GM19455 (cell line): ENCODE results near the gene GAB1.

ENCODE experiments used
- ATAC-seq: cut with Tn5 transposase; IDR thresholded peaks from one replicate; pipeline ENCODE4 v1.9.1; 2021; ENCODE audit not compliant: unreplicated experiment

GAB1 gene

DNA sequence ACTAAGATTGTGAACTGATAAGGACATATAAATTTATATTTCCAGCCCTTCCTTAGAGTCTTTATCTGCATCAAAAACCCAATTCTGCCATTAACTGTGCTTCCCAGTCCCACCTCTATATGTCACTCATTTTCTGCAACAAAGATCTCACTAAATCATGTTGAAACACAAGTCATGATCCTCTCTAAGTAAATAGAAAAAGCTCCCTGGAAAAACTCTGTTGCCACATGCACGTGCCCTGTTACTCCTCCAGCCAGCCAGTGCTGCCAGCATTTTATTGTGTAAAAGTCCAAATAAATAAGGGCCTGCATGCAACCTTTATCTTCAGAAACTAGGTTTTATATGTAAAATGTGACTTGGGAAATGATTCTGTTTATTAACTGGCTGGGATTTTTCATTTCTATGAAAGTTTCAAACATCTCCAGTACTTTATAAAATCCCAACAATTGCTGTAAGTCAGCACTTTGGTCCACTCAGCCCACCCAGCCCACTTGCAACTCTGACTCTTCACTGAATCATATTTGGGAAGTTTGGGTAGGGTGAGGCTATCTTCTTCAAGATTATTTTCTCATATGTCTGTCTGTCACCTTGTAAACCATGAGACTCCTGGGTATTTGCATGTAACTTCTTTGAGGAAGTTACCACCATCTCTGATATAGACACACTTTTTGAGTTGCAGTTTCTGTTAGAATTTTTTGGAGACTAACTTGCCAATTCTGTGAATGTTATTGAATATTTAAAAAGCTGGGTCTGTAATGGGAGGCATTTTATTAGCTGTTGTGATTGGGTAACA, 136.9 kb downstream of the GAB1 start:
- no peak for ATAC-seq

DNA sequence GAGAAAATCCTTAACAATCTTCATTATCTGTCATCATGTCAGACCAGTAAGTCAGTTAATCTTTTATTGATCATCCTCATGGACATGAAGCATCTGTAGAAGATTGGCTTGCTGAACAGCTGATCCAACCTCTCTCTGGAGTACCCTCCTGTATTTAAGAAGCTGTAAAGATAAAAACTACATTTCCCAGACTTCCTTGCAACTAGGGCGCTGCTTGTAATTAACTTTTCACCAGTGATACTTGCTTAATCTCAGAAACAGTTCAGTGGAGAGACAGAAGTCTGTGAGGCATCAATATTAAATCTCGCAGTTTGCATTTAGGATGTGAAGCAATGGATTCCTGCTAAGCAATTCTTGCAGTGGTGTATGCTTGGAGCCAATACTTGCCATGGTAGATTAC, 140.8 kb downstream of the GAB1 start:
- no peak for ATAC-seq

DNA sequence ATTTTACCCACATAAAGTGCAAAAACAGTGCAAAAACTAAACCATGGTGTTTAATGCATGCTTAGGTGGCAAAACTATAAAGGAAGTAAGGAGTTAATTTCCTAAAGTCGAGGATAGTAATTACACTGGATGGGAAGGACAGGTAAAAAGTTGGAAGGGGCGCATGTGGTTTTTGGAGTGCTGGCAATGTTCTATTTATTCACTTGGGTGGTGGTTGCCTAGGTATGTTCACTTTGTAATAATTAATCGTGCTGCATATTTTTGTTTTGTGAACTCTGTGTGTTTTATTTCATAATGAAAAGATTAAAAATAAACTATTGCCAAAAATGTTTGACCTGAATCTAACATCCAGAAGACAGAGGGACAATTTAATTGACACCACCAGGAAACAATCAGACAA, 144.7 kb downstream of the GAB1 start:
- no peak for ATAC-seq

DNA sequence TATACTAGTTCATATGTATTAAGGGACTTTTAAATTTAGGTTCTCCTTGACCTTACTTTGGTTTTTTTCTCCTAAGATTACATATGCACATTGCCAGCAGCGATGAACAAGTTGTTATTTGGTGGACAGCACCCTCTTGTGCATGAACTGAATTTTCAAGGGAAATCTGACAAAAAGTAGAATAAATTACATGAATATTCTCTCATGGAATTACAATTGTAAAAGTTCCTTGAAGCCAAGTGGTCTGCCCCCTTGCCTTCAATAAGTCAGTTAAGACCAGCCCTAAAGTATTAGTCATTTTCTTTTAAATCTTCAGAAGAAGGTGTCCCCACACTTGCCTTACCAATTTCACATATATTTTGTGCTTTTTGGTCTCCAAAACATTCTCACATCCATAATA, 146.2 kb downstream of the GAB1 start:
- ATAC-seq, result no peak

DNA sequence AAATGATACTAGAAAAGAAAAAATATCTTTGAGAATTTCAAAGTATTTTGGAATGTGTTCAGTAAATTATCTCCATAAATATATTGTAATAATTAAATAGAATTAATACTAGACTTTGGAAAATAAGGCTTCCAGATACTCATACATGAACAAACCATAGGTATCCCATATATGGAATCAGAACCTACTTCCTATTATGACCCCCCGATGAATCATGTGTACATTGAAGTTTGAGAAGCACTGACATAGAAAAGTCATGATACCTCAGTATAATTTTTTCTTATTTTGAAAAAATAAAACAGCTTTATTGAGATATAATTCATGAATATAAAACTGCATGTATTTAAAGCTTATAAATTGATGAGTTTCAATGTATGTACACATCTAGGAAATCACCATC, 149.6 kb downstream of the GAB1 start:
- ATAC-seq, result no peak

DNA sequence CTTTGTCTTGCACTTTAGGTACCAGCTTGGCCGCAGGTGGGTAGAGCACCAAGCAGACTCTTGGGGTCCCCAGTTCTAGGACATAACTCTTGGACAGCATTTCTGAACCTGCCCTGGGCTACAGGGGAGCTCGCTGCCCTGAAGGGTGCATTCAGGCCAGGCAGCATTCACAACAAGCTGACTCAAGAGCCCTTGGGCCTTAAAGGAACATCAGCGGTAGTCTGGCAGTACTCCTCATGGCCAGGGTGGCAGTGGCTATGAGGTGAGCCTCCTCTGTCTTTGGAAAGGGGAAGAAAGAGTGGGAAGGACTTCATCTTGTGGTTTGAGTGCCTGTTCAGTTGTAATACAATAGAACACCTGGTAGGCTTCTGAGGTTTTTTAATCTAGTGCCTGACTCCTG, 152.0 kb downstream of the GAB1 start:
- no peak for ATAC-seq

DNA sequence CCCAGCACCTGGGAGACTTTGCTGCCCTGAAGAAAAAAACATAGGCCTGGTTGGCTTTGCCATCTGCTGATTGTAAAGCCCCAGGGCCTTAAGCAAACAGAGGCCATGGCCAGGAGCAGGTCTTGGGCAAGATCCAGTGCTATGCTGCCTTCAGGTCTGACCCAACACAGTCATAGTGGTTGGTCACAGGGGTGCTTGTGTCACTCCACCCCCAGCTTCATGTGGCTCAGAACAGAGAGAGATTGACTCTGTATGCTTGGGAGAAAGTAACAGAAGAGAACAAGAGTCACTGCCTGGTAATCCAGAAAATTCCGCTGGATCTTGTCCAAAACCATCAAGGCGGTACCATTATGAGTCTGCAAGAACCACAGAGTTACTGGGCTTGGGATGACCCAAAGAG, 152.4 kb downstream of the GAB1 start:
- no peak for ATAC-seq

DNA sequence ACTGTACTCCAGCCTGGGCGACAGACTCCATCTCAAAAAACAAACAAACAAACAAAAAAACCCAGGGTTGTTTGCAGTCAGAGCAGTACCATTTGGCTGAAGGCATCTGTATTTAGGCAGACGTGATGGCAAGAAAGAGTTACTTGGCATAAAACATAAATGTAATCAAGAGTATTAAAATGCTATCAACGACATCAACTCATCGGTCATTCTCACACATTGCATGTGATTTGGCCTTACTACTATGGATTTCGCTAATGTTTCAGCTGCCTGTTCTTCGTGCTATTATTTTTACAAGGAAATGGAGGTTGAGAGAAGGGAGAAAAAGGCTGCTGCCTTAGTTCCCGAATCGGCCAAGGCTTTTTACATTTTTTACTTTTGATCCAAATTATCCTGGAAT, 161.3 kb downstream of the GAB1 start:
- ATAC-seq, result no peak

DNA sequence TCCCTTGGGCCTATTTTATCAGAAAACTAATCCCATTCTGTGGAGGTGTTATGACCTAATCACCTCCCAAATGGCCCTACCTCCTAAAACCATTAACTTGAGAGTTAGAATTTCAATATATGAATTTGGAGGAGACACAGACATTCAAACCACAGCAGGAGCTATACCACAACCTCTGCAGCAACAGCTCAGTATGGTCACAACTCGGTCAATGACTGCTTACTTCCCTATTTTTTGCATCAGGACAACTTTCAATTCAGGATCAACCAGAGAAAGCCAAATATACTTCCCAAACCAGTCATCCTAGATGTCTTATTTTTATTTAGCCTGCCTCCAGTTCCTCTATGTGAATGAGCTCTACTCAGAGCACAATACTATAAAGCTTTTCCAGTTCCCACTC, 165.6 kb downstream of the GAB1 start:
- no peak for ATAC-seq

DNA sequence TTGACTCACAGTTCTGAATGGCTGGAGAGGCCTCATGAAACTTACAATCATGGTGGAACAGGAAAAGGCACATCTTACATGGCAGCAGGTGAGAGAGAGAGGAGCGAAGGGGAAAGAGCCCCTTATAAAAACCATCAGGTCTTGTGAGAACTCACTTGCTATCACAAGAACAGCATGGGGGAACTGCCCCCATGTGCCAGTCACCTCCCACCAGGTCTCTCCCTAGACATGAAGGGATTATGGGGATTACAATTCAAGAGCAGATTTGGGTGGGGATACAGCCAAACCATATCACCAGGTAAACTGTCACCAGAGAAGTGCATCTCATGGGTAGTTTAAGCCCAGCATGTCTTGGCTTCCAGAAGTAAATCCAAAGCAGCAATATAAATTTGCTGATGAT, 169.4 kb downstream of the GAB1 start:
- no peak for ATAC-seq

DNA sequence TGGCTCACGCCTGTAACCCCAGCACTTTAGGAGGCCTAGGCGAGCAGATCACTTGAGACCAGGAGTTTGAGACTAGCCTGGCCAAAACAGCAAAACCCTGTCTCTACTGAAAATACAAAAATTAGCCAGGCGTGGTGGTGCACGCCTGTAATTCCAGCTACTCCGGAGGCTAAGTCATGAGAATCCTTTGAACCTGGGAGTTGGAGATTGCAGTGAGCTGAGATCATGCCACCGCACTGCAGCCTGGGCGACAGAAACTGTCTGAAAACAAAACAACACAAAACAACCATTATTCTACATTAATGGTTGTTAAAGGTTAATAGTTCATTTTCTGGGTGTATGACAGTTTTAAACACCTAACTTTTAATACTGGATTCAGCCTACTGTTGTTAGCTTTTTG, 175.2 kb downstream of the GAB1 start:
- no peak for ATAC-seq

DNA sequence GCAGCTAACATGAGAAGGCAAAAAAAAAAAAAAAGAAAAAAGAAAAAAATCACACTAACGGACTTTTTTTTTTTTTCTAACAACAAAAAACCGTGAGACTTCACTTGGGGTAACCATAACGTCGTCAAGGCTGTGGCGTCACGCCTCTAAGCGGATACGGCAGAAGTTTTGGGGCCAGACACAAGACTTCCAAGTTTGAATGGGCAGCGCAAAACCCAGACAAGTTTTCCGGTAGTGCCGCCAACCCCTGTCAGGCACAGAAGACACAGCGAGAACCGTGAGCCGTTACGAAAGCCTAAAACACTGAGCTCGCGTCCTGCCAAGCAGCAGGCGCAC, 176.3 kb downstream of the GAB1 start:
- ATAC-seq, result peak; percentile 40

DNA sequence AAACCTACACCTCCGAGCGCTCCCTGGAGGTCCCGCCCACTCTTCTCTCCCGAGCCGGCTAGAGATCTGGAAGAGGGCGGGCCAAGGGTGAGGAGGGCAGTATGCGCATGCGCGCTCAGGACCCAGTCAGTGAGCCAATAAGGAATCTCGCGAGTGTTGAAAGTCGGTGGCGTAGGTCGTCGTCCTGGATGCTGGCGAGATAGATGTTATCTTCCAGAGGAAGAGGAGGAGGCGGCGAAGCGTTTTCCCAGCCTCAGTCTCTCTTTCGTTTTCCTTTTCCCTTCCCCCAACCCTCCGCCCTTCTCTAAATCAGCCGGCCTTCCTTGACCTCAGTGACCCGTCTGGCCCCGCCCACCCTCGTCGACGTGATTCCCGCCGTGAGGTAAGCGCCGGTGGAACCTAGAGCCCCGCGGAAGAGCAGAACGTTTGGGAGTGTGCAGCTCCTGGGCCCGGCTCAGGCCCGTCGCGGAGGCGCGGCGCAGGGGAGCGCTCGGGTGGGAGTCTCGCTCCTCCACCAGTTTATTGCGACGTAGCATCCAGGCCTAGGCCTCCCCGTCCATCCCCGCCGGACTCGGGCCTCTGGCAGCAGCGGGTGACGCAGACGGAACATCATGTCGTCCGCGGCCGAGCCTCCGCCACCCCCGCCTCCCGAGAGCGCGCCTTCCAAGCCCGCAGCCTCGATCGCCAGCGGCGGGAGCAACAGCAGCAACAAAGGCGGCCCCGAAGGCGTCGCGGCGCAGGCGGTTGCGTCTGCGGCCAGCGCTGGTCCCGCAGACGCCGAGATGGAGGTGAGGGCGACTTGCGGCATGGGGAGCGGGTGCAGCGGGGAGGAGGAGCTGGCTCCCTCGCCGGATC, 176.9 kb downstream of the GAB1 start, which contains the start of gene SMARCA5:
Gene SMARCA5, plus strand, starts transcription at position 389 of the 855 bp plus-strand sequence. Its CDS starts 223 bp downstream, at position 612.
- peak; percentile 83 for ATAC-seq

DNA sequence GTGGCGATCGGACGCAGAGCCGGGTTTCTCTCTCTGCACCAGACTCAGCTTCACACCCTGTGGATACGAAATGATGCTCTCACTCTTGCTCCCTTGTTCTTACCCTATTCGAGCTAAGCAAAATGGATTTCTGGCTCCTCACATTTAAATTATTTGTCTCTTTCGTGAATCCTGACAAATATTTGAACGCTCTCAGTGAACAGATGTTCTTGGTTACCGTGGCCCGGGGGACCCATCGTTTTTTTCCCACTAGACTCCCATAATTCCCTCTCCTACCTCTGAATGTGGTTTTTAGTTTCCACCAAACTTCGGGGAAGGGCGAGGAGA, 177.5 kb downstream of the GAB1 start:
- ATAC-seq, result no peak

DNA sequence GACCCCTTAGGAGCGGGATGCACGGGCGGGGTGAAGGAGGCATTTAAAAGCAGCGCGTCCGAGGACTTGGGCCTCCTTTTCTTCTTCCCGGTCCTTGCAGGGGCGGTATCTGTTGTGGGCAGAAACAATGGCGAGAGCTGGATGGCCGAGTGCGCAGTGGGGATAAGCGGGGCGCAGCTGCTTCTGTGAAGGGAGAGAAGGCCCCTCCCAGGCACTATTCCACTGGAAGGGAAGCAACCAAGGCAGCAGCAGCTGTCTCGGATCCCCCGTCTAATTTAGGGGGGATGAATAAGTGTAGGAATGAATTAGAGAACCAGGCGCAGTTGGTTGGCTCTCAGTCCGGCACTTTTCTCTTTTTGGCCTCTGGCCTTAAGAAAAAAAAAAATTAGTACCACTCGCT, 177.8 kb downstream of the GAB1 start:
- no peak for ATAC-seq

DNA sequence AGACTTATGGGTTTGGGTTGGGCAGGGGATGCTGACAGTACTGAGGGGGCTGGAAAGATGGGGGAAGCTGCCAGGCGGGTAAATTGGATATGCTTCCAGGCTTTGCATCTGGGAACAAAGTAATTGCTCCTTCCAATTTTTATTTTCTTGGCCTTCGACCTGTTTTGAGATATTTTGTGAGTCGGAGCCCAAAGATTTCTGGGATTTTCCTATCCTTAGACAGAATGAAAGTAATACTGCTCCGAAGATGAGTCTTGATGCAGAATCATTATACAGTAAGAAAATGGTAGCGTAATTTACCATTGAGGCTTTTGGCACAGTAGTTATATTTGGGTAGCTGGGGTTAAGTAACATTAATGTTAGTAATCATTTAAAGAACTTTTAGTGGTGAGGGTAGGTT, 178.2 kb downstream of the GAB1 start:
- ATAC-seq, result no peak

DNA sequence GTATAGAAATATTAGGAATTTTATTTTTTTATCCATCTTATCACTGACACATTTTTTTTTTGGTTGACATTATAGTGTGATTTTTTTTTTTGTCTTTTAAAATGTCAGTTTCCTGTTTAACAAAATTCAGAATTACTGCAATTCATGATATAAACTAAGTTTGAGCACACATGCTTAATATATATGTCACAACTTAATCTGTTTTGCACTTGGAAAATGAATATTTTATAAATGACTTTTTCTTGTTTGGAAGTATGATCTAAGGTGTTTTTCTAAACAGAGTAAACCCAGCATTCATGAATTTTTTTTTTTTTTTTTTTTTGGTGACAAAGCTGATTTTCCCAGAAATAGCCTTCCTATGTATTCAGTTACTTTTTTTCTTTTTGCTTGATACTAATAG, 179.2 kb downstream of the GAB1 start:
- no peak for ATAC-seq

DNA sequence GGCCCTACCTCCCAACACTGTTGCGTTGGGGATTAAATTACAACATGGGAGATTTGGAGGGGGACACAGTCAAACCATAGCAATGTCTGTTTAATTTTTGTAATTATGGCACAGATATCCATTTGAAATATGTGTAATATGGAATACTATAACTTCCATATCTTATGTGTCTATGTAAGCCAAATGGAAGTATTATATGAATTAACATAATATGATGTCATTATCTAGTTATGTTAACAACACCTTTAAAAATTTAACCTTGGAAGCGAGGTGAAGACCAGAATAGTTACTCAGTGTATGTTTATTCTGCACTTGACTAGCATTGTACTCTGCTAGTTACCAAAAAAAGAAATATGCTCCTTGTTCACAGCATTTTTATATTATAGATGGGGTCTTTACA, 181.1 kb downstream of the GAB1 start:
- no peak for ATAC-seq
